HG02588 (cell line): ENCODE measurements around the gene IGFALS.

ENCODE experiments used
- ATAC-seq: cut with Tn5 transposase; IDR thresholded peaks from one replicate; pipeline ENCODE4 v1.9.1; 2021; ENCODE audit warnings: mild to moderate bottlenecking, moderate library complexity; ENCODE audit not compliant: unreplicated experiment

IGFALS gene

DNA sequence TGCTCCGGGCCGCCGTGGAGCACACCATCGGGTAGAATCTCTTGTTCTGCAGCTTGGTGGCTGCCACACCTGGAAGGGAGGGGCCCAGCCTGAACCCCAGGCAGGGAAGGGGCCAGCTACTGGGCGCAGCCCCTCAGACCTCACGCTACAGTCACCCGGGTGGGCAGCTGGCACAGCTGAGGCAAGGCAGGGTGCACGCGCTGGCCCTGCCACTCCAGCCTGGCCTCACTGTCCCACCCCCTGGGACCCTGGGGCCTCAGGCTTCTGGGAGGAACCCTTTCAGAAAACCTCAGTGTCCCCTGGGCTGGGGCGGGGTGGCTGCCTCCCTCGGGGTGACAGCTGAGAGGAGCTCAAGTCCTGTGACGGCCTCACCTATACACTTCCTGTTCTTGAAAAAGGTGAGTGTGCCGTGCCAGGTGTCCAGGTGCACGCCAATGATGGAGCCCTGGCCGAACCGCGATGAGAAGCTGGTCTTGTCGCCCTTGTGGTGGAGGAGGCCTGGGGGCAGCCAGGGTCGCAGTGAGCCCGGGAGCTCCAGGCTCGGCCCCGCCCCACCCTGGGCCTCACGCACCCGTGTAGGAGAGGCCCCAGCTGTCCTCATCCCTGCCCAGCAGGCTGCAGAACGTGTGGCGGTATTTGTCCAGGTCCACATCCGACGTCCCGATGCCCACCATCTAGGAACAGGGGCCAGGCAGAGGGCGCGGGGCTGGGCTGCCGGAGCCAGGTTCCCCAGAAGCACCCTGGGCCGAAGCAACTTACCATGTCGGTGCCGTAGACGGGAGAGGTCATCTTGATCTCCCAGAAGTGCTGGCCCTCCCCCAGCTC lies 15.9 kb downstream of the IGFALS start:
- ATAC-seq: no peak

DNA sequence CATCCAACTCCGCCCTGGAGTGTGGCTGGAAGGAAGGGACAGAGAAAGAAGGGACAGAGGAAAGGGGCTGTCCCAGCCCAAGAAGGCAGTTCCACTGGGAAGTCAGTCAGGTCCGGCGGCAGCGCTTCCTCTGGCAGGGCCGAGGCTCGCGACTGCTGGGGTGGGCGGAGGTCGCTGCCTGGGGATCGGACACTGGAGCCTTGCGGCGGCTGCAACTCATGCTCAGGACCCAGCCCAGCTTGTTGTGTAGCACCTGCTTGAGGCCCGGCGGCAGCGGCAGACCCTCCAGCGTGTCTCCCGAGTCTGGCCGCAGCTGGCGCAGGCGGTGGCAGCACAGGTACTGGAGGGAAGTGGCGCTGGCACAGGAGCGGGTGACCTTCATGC lies 16.5 kb downstream of the IGFALS start:
- ATAC-seq: no peak

DNA sequence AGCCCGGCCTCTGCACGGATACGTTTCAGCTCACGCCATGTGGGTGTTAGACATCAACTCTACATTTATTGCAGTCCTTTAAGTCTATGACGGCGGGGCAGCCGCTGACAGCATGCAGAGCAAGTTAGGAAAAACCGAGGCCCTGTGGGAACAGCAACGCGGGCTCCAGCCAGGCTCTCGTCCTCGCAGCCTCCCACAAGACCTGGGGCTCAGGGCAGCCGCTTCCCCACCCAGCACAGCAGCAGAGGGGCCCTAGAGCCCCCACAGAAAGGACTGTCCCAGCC lies 16.9 kb downstream of the IGFALS start:
- no peak for ATAC-seq

GRCh38 chr16:1775846-1776671 lies 17.4 kb downstream of the IGFALS start:
- no peak for ATAC-seq

- no peak for ATAC-seq
Measured at GRCh38 chr16:1775006-1775845, 18.3 kb downstream of the IGFALS start.

DNA sequence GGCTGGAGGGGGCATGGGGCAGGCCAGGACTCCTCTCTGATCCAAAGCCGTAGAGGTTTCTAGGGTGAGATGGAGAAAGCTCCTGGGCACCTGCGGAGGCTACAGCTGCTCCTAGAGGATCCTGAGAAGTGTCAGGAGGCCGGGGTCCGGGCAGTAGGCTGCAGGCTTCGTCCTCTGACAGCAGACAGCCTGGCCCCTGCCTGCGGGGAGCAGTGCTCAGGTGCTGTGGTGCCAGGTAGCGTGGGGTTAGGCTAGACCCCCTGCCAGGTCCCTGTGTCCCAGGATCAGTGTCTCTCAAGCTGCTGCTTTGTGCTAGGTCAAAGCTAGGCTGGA lies 19.1 kb downstream of the IGFALS start:
- ATAC-seq: no peak

- no peak for ATAC-seq
Measured at GRCh38 chr16:1773703-1774447, 19.6 kb downstream of the IGFALS start.

- peak; percentile 40 for ATAC-seq
Measured at GRCh38 chr16:1772908-1773702, 20.4 kb downstream of the IGFALS start, which contains the start of gene MRPS34. Gene MRPS34, minus strand, starts transcription at chr16:1773134. Its CDS starts 15 bp downstream, at chr16:1773119.

DNA sequence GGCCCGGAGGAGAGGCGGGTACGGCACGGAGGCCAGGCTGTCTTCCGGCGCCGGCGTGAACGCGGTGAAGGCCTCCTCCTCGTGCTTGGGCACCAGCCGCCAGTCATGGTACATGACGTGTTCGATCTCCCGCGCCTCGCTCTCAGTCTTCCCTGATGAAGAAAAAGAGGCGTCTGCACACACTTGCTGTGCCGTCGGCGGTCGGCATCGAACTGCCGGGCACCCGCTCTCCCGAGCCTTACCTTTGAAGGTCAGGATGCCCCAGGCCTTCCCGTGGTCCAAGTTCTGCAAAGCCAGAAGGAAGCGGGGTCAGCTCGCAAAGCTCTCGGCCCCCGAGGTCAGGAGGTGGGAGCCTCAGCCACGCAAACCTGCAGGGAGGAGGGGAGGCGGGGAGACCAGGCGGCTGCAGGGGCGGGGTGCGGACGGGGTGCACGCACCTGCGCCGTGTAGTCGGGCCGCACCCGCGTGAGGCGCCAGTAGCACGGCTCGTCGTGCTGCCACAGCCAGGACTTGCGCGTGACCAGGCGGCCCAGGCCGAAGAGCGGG lies 21.1 kb downstream of the IGFALS start, which contains the start of gene EME2:
EME2 (plus strand) TSS at position 449 of the 546 bp plus-strand sequence. CDS start 418 bp downstream, outside the sequence.
- no peak for ATAC-seq

DNA sequence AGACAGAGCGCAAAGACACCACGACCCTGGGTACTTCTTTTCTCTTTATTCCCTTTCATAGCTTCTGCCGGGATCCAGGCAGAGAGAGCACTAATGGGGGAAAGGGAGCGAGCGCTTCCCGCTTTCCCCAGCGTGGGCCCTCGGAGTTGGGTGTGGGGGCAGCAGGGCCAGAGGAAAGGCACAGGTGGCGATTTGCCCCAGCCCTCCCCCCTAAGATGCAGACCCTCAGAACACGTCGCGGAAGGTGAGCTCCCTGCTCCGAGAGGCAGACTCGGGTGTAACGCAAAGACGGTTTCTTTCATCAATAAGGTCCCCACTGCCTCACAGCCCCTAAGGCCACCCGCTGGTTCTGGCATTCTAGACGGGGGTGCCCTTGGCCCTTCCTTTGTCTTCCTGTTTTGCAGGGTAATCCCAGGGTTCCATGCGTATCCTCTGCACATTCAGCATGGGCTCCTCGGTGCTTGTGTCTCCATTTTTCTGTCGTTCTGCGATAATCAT lies 21.6 kb downstream of the IGFALS start:
- no peak for ATAC-seq

GRCh38 chr16:1771188-1771863 lies 22.2 kb downstream of the IGFALS start, which contains the start of gene NME3:
Gene NME3, minus strand, starts transcription at chr16:1771543. Its CDS starts 9 bp downstream, at chr16:1771534.
- no peak for ATAC-seq

DNA sequence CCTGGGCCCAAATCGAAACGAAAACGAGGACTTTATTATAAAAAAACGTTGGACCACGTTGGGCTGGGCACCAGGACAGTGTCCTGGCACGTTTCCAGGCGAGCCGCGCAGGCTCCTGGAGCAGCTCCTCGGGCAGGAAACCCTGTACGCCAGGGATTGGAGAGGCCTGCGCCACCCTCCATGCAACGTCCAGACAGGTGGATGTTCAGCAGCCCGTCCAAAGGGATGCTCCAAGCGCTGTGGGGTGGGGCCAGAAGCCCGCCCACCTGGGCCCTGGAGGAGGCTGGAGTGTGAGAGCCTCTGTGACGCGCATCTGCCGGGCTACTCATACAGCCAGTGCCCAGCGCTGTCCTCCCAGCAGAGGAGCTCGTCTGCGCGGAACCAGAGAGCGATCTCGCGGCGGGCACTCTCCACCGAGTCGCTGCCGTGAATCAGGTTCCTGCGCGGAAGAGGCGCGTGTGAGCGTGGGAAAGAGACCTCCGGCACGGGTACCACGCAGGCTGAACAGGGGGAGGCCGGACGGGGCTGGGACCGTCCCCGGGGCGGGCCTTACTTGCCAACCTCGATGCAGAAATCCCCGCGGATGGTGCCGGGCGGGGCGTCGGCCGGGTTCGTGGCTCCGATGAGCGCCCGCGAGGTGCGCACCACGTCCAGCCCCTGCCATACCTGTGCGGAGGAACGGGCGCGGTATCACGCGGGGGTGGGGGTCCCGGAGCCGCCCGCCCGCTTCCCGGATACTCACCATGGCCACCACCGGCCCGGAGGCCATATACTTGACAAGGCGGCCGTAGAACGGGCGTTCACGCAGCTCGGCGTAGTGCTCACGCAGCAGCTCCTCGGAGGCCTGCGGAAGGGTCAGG lies 22.9 kb downstream of the IGFALS start:
- ATAC-seq: no peak

- ATAC-seq: no peak
Measured at GRCh38 chr16:1769402-1770300, 23.9 kb downstream of the IGFALS start.

GRCh38 chr16:1768767-1769401 lies 24.6 kb downstream of the IGFALS start:
- ATAC-seq: no peak

GRCh38 chr16:1768061-1768766 lies 25.3 kb downstream of the IGFALS start:
- no peak for ATAC-seq
